HG03060 (cell line): Measurements from ENCODE around the gene ANKRD22.

Experiments used
- ATAC-seq: cut with Tn5 transposase; IDR thresholded peaks from one replicate; pipeline ENCODE4 v1.9.1; 2021; ENCODE audit warnings: low read depth, moderate number of reproducible peaks; ENCODE audit not compliant: unreplicated experiment

Gene ANKRD22

DNA sequence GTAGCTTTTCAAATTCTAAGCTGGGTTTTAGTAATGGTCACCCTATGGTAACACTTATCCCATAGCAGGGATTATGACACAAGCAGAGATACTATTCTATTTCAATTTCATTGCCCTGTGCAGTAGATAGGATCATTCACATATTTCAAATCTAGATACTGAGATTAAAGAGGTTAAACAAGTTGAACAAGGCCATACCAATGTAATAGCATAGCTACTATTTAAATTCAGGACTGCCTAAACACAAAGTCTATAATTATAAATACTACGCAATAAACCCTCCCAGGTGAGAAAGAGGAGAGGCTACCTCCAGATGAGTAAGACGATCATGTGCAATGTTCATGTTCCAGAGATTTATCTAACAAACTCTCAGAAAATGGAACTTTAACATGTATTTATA lies 48.0 kb downstream of the ANKRD22 start:
- no peak for ATAC-seq

DNA sequence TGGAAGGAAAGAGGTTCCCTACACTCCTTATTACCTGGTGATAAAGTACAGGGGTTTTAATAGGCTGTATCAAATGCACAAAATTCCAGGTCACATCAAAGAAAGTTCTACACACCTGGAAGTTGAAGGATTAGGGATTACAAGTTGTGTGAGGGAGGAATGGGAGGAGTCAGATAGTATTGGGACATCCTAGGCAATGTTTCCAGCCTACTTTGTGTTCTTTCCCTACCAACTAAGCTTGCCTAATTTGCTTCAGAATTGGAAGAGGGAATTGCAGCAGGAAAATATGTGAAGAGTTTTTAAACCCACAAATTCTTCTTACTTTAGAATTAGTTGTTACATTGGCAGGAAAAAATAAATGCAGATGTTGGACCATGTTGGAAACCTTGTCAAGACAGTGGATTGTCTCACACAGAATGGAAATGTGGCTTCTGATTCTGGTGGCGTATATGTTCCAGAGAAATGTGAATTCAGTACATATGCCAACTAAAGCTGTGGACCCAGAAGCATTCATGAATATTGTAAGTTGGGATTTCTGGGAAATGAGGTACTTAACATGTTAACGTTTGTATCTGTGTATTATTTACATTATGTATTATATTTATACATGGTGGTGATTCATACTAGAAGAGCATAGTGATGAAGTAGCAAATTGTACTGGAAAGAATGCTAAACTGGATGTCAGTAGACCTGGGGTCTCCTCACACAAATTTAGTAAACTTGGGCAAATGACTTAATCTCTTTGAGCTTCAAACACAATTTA lies 48.9 kb downstream of the ANKRD22 start, which contains the start of gene LIPM:
Gene LIPM, plus strand, starts transcription at position 208 of the 763 bp plus-strand sequence. Its CDS starts 167 bp downstream, at position 375.
- ATAC-seq = no peak

DNA sequence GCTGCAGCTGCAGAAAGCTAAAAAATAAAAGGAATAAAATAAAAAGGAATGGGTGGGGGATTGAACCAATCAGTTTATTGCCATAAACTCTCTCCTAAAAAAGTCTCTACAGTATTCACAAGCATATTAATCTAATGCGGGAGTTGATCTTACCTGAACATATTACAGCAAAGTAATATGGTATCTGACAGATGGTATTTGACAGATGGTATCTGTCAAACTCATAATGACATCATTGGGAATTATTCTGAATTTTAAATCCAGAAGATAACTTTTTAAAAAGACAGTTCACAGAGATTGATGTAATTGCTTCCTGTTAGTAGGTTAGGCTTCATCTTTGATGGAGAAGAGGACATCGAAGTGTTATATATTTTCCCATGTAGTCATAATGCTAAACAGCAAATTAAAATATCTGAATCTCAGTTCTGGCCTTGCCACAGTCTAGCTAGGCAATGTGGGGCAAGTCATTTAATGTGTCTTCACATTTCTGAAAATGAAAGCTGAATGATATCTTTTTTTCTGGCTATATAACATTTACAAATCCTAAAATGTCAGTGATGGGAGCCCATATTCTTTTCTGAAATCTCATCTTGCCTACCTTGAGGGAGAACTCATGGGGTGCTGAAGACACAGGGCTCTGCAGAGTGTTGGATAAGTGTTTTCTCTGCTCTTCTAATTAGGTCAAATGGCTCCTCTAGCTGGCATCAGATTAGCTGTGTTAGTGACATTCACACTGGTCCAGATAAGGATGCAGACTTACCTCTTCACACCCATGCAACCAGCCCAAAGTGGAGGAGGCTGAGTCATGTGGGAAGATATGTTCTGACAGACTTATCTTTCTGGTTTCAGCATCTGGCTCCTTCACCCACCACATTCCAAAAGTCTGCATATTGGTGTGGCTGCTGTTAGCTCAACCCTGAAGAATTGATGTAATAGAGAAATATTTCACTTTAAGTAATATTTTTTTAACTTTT lies 51.2 kb downstream of the ANKRD22 start:
- ATAC-seq = no peak

DNA sequence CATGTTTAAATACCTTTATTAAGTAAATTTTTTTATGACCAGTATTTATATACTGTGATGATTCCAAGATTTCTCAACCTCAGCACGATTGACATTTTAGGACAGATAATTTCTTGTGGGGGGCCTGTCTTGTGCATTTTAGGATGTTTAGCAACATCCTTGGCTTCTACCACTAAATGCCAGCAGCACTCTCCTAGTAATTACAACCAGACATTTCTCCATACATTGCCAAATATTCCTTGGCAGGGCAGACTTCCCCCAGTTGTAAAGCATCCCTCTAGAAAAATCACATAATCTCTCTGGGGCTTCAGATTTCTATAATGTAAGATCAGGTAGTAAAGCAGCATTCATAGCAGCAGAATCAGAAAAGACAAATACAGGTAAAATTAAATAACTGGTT lies 56.9 kb downstream of the ANKRD22 start:
- no peak for ATAC-seq

DNA sequence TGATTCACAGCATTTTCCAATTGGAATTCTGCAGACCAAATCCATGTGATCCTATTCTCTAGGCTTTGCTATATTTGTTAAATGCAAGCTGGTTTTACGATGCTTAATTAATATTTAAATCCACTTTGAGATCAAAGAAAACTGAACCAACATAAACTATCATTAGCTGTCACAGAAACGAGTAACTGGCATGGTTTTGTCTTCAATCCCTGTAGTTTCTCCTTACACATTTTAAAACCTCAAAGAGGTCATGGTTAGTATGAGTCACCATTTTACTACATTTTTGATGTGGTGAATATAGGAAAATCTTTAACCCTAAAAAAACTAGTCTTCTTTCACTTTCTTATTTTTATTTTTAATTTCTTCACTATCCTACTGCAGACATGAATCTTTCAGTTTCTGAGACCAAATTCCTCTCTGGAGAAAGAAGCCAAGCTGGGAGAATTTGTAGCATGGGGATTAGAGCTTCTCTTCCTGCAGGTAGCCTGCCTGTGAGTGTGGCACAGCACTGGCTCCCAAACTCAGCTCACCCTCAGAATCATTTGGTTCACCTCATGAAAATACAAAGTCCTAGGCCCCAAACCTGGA lies 57.8 kb downstream of the ANKRD22 start:
- no peak for ATAC-seq

DNA sequence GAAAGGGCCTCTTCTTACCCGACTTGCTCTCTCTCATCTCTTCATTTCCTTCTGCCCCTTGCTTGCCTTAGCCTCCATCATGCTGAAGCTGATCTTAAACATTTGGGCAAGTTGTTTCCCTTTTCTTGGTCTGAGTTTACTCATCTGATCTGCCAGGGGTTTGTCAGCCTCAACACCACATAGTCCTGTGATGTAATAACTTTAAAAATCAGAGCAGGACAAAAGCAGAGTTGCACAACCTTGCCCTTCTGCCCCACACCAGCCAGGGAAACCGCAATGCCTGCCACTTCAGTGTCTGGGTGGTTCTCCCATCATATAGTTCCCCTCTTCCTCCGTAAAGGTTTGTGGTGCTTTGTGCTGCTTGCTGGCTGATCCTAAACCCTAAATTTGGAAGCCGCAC lies 59.0 kb downstream of the ANKRD22 start:
- no peak for ATAC-seq

DNA sequence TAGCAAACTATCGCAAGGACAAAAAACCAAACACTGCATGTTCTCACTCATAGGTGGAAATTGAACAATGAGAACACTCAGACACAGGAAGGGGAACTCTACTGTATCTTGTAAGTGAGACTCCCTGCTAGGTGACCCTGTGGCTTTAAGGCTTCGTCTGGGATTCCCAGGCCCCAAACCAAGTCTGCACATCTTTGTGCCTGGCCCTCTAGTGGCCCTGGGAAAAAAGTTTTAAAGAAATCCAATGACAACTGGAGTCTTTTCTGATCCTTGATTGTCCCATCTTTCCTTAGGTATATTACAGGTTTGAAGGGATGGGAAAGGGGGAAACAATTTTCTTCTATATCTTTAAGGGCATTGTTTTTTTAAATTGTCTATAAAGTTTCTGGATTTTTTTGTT lies 59.7 kb downstream of the ANKRD22 start:
- ATAC-seq = no peak

DNA sequence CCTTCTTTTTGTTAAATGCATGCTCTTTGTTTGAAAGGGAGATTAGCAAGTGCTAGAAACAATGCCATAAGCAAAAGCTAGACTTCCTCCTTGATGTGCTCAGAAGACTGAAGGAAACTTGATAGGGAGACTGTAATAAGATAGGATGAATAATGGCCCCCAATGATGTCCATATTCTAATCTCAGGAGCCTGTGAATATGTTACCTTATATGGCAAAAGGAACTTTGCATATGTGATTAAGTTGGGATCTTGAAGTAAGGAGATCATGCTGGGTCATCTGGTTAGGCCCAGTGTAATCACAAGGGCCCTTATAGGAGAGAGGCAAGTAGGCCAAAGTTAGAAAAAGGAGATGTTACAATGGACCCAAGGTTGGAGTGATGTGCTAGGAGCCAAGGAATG lies 62.7 kb downstream of the ANKRD22 start:
- no peak for ATAC-seq

DNA sequence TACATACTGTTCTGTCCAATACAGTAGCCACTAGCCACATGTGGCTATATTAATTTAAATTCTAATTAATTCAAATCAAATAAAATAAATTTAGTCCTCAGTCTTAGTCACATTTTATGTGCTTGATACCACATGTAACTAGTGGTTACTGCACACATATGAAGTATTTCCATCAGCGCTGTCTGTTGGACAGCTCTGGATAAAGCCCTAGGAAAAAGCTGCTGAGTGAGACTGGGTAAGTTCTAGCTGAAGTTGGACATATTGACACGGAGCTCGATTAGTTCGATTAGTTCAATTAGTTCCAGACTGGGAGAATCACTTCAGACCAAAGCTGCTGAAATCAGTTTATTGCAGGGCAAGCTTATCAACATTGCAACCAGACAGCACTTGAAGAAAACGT lies 64.2 kb downstream of the ANKRD22 start:
- ATAC-seq = no peak

DNA sequence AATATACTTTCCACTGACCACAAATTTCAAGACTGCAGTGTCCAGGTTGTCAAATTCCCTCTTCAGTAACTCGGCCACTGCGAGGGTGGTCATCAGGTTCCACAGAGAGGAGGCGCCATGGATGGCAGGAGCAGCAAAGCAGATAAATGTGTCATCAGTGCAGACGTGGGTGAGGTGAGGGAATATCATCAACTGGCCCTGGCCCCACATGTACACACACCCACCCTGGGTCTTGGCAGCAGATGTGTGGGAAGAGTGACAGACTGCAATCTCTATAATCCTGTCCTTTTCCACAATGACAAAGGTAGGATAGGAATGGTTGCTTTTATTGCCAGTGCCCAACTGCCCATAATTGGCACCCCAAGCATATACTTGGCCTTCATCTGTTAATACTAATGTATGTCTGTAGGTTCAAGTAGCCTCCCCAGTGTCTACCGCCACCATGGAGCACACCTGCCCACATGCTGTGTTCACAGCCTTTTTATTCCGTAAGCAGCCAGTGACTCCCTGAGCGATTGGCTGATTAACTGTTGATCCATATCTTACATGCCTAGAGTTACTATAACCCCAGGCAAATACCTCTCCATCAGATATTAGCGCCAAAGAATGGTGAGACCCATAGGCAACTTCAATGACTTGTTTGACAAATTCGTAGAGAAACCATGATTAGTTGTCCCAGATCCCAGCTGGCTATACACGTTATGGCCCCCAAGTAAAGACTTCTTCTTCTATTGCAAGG lies 65.4 kb downstream of the ANKRD22 start:
- no peak for ATAC-seq

DNA sequence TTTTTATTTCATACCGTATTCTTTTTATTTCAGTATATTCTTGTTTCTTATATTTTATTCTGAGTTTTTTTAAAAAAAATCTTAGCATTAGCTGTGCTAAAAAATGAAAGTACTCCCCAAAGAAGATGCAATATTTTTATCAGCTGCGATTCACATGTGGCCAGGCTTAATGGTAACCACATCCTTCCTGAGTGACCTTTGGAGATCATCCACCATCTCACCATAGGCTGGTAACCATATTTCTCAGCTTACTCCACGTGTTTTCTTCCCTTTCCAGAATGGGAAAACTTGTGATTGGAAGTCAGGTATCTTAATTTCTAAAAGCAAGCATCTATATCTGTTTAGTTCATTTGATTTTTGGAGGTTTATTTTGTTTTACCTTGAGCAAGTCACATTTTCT lies 67.9 kb downstream of the ANKRD22 start:
- no peak for ATAC-seq

DNA sequence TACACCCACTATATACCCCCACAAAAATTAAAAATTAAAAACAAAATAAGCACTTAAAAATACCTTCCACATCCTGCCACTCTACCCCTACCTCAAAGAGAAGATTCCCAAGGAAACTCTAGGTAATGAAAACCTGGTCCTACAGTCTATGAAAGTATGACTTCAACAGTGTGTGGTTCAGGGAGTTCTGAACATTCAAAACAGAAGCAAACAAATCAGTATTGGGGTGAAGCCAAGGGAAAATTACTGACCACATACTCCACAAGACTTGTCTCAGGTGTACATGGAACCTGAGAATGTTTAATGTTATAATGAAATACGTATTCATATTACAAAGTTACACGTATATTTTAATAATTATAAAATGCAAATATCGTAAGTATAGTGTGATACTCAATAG lies 69.4 kb downstream of the ANKRD22 start:
- no peak for ATAC-seq

DNA sequence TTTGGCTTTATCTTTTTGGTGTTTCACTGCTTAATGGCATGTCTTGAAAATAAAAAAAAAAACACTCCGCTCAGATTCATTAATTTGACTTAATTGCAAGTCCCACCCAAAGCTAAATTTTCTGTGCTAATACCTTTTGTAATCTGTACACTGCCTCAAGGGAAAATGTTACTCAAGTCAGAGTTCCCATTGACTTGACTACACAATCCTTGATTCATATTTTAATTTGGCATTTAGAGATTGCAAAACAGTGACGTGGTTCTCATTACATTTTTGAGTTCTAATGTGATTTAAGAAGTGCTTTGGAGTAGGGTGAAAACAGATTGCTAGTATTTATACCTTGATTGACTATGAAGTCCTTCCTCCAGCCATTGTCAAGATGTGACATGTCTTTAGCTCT lies 70.4 kb downstream of the ANKRD22 start:
- ATAC-seq = no peak
